ENCODE data around the gene KLHL6.

DNA sequence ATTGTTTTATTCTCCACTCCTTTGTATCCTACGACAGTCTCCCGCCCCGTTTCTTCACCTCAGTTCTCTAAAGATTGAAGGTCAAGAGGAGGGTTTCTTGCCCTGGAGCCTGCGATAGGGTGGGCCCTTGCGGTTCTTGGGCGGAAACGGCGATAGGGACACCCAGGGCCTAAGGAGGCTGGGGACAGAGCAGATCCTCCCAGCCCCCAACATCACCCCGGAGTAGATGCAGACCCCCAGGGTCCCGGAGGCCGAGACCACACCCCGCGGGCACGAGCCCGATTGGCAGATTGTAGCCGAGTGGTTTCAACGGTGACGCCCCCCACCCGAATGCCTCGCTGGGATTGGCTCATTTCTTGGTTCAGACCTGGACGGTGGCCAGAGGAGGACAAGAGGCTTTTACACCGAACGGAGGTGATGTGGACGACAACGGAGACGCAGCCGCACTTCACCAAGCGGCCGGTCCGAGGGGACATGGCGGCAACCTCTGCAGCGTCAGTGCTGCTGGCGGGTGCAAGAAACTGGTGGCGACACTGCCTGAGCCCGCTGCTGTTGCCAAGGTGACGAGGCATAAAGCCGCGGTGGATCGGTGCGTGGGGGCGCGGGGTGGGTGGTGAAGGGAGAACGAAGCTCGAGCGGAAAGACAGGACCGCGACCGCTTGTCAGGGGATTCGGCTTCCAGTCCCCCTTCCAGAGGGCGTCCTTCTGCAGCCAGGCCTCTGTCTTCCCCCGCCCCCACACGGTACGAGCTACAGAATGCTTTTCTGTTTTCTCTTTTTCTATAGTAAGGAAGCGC lies 108.1 kb downstream of the KLHL6 start:
- TF ChIP-seq, protein P1, sequence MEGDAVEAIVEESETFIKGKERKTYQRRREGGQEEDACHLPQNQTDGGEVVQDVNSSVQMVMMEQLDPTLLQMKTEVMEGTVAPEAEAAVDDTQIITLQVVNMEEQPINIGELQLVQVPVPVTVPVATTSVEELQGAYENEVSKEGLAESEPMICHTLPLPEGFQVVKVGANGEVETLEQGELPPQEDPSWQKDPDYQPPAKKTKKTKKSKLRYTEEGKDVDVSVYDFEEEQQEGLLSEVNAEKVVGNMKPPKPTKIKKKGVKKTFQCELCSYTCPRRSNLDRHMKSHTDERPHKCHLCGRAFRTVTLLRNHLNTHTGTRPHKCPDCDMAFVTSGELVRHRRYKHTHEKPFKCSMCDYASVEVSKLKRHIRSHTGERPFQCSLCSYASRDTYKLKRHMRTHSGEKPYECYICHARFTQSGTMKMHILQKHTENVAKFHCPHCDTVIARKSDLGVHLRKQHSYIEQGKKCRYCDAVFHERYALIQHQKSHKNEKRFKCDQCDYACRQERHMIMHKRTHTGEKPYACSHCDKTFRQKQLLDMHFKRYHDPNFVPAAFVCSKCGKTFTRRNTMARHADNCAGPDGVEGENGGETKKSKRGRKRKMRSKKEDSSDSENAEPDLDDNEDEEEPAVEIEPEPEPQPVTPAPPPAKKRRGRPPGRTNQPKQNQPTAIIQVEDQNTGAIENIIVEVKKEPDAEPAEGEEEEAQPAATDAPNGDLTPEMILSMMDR (IDR thresholded peaks at IDR 0.05), result peak in 1 of 6 experiments; percentile 11
- peak in 1 of 2 donors; percentile 86 for TF ChIP-seq POLR2A (IDR thresholded peaks at IDR 0.05)

Data from thyroid gland (tissue), 4 donors.